Tibial nerve (tissue), 3 donors: ENCODE data around the gene RAB20.

ENCODE experiments used
- POLR2A ChIP-seq, 2 donors: fragments of 450-650 bp; IDR thresholded peaks; one replicate each; pipeline ENCODE4 v1.6.1; 2017; ENCODE audit warnings: antibody characterized with exemption in 2 of 2, mild to moderate bottlenecking in 2 of 2, moderate library complexity in 2 of 2
- TF ChIP-seq, protein P1 (sequence below), 5 experiments: fragments of 200-600 bp in 3 of 5; fragments of 450-650 bp in 2 of 5; sonication (generic) in 3 of 5; IDR thresholded peaks; one replicate each; pipeline ENCODE4 v1.5.1; 2016 to 2019; ENCODE audit warnings: antibody characterized with exemption in 5 of 5, mild to moderate bottlenecking in 3 of 5, moderate library complexity in 2 of 5

DNA sequence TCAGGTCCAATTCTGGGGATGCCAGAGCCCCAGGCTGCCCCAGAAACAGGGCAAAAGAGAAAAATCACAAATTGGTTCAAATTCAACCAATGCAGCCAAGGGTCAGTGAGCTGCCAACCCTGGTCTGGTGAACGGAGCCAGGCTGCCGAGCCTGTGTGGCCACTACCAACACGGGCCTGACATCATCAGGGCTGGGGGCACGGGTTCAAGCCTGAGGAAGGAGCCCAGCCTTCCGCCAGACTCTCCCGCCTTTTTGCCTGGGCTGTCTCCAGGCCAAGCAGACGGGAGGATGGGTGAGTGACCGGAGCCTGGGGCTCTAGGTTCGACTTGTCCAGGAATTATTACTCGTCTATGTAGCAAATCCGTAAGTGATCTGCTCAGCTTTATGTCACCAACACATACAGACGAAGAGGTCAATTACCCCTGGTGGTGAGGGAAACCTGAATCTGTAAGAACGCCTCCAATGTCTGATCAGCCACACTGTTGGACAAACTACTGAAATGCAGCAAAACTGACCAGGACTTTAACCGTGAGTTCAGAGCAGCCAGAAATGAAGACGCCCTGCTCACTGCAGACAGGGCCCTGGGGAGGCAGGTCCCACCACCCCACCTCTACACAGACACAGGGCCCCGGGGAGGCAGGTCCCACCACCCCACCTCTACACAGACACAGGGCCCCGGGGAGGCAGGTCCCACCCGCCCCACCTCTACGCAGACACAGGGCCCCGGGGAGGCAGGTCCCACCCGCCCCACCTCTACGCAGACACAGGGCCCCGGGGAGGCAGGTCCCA is 31.8 kb downstream of the RAB20 start:
- TF ChIP-seq, protein P1, sequence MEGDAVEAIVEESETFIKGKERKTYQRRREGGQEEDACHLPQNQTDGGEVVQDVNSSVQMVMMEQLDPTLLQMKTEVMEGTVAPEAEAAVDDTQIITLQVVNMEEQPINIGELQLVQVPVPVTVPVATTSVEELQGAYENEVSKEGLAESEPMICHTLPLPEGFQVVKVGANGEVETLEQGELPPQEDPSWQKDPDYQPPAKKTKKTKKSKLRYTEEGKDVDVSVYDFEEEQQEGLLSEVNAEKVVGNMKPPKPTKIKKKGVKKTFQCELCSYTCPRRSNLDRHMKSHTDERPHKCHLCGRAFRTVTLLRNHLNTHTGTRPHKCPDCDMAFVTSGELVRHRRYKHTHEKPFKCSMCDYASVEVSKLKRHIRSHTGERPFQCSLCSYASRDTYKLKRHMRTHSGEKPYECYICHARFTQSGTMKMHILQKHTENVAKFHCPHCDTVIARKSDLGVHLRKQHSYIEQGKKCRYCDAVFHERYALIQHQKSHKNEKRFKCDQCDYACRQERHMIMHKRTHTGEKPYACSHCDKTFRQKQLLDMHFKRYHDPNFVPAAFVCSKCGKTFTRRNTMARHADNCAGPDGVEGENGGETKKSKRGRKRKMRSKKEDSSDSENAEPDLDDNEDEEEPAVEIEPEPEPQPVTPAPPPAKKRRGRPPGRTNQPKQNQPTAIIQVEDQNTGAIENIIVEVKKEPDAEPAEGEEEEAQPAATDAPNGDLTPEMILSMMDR (IDR thresholded peaks at IDR 0.05) = no peak
- no peak for TF ChIP-seq POLR2A (IDR thresholded peaks at IDR 0.05)
